GM12878 (cell line): ENCODE results near the gene LSM12. TPM values are rescaled to one million over a fixed set of nuclear protein-coding genes. Genes with fewer than 3 reads are reported as not detected.

ENCODE experiments used
- ATAC-seq: fragments of 200-7000 bp; cut with Tn5 transposase; 3 replicates; pipeline ENCODE4 v1.9.1; 2020; ENCODE audit warnings: mild to moderate bottlenecking, moderate library complexity
- BruUV-seq: library from RNA; stranded (reverse); fragments of 400-500 nt; replicated peaks from 2 replicates; lab custom pipeline; 2021; lab: Mats Ljungman, UMichigan
- CTCF ChIA-PET: fragments of 300-600 bp; sonication (Branson Sonifier 250); formaldehyde crosslinking; extraction: SDS; loops from one replicate; lab custom pipeline; 2021; ENCODE audit warnings: inconsistent platforms; lab: Yijun Ruan, JAX
- POLR2A ChIA-PET: fragments of 350-600 bp; formaldehyde crosslinking; extraction: SDS; loops from one replicate; lab custom pipeline; 2021; ENCODE audit warnings: inconsistent platforms; lab: Charles Lee
- RAD21 ChIA-PET: fragments of 300-600 bp; sonication (Branson Sonifier 250); formaldehyde crosslinking; loops from one replicate; lab custom pipeline; 2023; ENCODE audit warnings: antibody characterized with exemption; ENCODE audit not compliant: unreplicated experiment; lab: Charles Lee
- SMC1A ChIA-PET: fragments of 300-600 bp; sonication (Branson Sonifier 250); formaldehyde crosslinking; loops from one replicate; lab custom pipeline; 2023; ENCODE audit not compliant: unreplicated experiment, uncharacterized antibody; lab: Charles Lee
- DNase-seq: peaks from one replicate; pipeline ENCODE4 v3.0.0-alpha.2; 2011; ENCODE audit warnings: low read depth, low spot score
- FAIRE-seq: peaks from 3 replicates; lab custom pipeline; 2011; peaks lifted over from hg19 to GRCh38; lab: Jason Lieb, UNC
- H2AFZ ChIP-seq: 2 replicates; pipeline ENCODE4 v1.6.0; 2011; ENCODE audit warnings: low read depth, low read length, control low read depth; ENCODE audit not compliant: control insufficient read depth
- H3K27ac ChIP-seq: 2 replicates; pipeline ENCODE4 v1.5.1; 2011; ENCODE audit warnings: control low read depth; ENCODE audit not compliant: control insufficient read depth, insufficient read depth
- H3K27me3 ChIP-seq, 2 experiments: replicated peaks in 1 of 2; 2 replicates each; pipeline versions ENCODE4 v1.6.0 to v1.6.1; 2011; ENCODE audit warnings: low read length in 1 of 2; ENCODE audit not compliant: control insufficient read depth in 2 of 2, insufficient read depth in 2 of 2
- H3K36me3 ChIP-seq, 2 experiments: 2 replicates each; pipeline ENCODE4 v1.5.1; 2011; ENCODE audit warnings: low read length in 1 of 2; ENCODE audit not compliant: control insufficient read depth in 2 of 2, insufficient read depth in 2 of 2
- H3K4me1 ChIP-seq: 2 replicates; pipeline ENCODE4 v1.6.1; 2011; ENCODE audit warnings: mild to moderate bottlenecking, low read length, moderate library complexity, mixed read lengths; ENCODE audit not compliant: control insufficient read depth, insufficient read depth
- H3K4me2 ChIP-seq: 2 replicates; pipeline ENCODE4 v1.6.0; 2011; ENCODE audit warnings: control low read depth; ENCODE audit not compliant: control insufficient read depth, insufficient read depth
- H3K4me3 ChIP-seq: fragments of 200-600 bp; sonication (generic); 2 replicates; pipeline ENCODE4 v1.5.1; 2016
- H3K79me2 ChIP-seq: 2 replicates; pipeline ENCODE4 v1.6.0; 2011; ENCODE audit warnings: low read length; ENCODE audit not compliant: control insufficient read depth, insufficient read depth
- H3K9ac ChIP-seq: 2 replicates; pipeline ENCODE4 v1.8.0; 2011; ENCODE audit warnings: low read length, control low read depth, mixed read lengths; ENCODE audit not compliant: control insufficient read depth, insufficient read depth
- H3K9me3 ChIP-seq: replicated peaks from 3 replicates; pipeline ENCODE4 v1.5.1; 2011; ENCODE audit warnings: mild to moderate bottlenecking, low read length; ENCODE audit not compliant: control insufficient read depth, insufficient read depth
- H4K20me1 ChIP-seq: 2 replicates; pipeline ENCODE4 v1.6.0; 2011; ENCODE audit not compliant: control insufficient read depth, insufficient read depth
- CBX5 ChIP-seq: sonication (generic); IDR thresholded peaks from 2 replicates; pipeline ENCODE4 v1.6.1; 2016; ENCODE audit warnings: low read depth, moderate library complexity, mild to moderate bottlenecking, inconsistent platforms
- RAD21 ChIP-seq: IDR thresholded peaks from 2 replicates; pipeline ENCODE4 v1.6.1; 2011; ENCODE audit warnings: mild to moderate bottlenecking, low read depth, low read length, moderate library complexity; ENCODE audit not compliant: insufficient read depth
- WGBS: methylation state at CpG from one replicate; pipeline ENCODE4 v1.1.6; 2016; ENCODE audit warnings: low lambda C conversion rate; ENCODE audit not compliant: insufficient replicate concordance, insufficient coverage; ENCODE audit errors: missing lambda C conversion rate; 5-methylcytosine and 5-hydroxymethylcytosine counted together
- in situ Hi-C: fragments of 300-500 bp; cut with MboI; formaldehyde crosslinking; loops from 9 replicates; pipeline ENCODE4 v1.14.3; 2018; ENCODE audit warnings: mixed read lengths
- intact Hi-C: fragments of 100-400 bp; cut with micrococcal nuclease; formaldehyde crosslinking; loops from one replicate; pipeline ENCODE4 v1.14.2; 2022; ENCODE audit not compliant: unreplicated experiment
- polyA plus RNA-seq, 11 experiments: library from polyadenylated mRNA; depleted of rRNA in 4 of 11; unstranded in 6 of 11; stranded (reverse) in 5 of 11; fragments of >200 nt; fragmentation: Nextera tagmentation in 4 of 11; fragmentation: Illumina TruSeq in 1 of 11; extraction: Ambion mirVana in 4 of 11; extraction: Trizol in 1 of 11; gene quantifications; 1 replicate in 1 of 11; 2 replicates in 10 of 11; pipeline versions ENCODE4 v1.2.1 to v1.2.3, GENCODE V29; 2011 to 2016; ENCODE audit warnings: inconsistent platforms in 2 of 11, missing spikeins in 2 of 11, low read depth in 1 of 11
- total RNA-seq, 4 experiments: library from RNA; depleted of rRNA in 3 of 4; stranded (reverse); fragments of >200 nt in 3 of 4; fragmentation: Illumina TruSeq in 1 of 4; extraction: Trizol in 1 of 4; gene quantifications; 2 replicates each; pipeline versions ENCODE4 v1.2.1 to v1.2.3, GENCODE V29; 2013 to 2021
- TF ChIP-seq, protein P1 (sequence below), 3 experiments: IDR thresholded peaks in 2 of 3; conservative IDR thresholded peaks in 1 of 3; 2 replicates each; pipeline ENCODE4 v1.5.1; 2011; ENCODE audit warnings: low read depth in 3 of 3, low read length in 3 of 3, mild to moderate bottlenecking in 3 of 3, control low read depth in 2 of 3, moderate library complexity in 2 of 3, inconsistent platforms in 1 of 3, mixed read lengths in 1 of 3; ENCODE audit not compliant: control insufficient read depth in 2 of 3, insufficient read depth in 1 of 3; ENCODE audit errors: extremely low read depth in 1 of 3

Gene LSM12
- total and polyA plus RNA-seq, 10 of the 15 experiments (the other 5 are each of a cell fraction or from before 2014, with no cell fraction given) = 51.1 to 206 (median 70.8) TPM

DNA sequence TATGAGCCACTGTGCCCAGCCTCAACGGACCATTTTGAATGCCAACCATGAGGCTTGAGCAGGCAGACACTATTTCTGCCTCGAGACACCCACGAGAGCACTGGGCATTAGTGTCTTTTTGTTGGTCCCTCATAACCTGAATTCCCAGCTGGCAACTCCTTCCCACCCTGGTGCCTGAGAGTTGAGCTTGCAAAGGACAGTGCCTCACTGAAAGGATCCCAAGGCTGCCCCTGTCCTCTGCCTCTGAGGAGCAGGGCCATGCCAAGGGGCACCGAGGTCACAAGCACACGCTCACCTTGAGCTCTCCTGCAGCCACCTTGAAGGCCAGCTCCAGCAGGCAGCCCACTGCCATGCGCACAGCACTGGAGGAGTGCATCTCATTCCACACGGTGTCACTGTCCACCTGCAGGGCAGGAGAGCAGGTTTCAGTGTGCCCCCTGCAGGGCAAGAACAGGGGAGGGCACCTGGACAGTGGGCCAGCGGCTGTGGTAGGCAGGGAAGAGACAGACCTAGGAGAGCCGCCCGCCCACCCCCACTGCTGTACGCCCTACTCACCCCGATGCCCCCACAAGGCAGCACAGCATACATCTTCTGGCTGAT, 16.9 kb upstream of the LSM12 start:
- ATAC-seq = peak; percentile 64
- ChIA-PET RAD21 (interaction anchor here (0.7 to 1.4 kb wide), 3 partner anchors 11 to 85 kb away, joined by 3 to 6 read pairs (median 3); no protein-coding TSS in a partner anchor), CTCF (interaction anchor here (0.9 to 2.3 kb wide), 8 partner anchors 13 to 140 kb away, joined by 3 to 16 read pairs (median 4); partner anchors contain the start of gene HDAC5), POLR2A (interaction anchor here (0.6 kb wide), 1 partner anchor 493 kb away, joined by 6 read pairs; no protein-coding TSS in a partner anchor), SMC1A (interaction anchor here (0.6 kb wide), 1 partner anchor 133 kb away, joined by 3 read pairs; no protein-coding TSS in a partner anchor)
- Histone ChIP-seq H3K4me1 (no peaks in the 10 kb centered on the region), H4K20me1 (no peaks in the 10 kb centered on the region; the same call in 1 of the 2 replicates), H3K9me3 (no peaks in the 10 kb centered on the region), H3K79me2 (no peaks in the 10 kb centered on the region), H3K9ac (no peak overlapping the region), H3K27ac (no peak overlapping the region), H2AFZ (no peak overlapping the region), H3K36me3 (peaks cover 17 to 39% of the 10 kb centered on the region in 2 experiments; a peak in 3 of 4 replicates), H3K4me3 (no peak overlapping the region), H3K27me3 (no peaks in the 10 kb centered on the region), H3K4me2 (no peak overlapping the region)
- in situ Hi-C loops (no loop called here), intact Hi-C loops (no loop called here)
- no TSS peak for BruUV-seq
- no peak for FAIRE-seq
- no peak for DNase-seq
- 91% methylated on average over 9 of the region's 12 CpGs for WGBS
- TF ChIP-seq, protein P1, sequence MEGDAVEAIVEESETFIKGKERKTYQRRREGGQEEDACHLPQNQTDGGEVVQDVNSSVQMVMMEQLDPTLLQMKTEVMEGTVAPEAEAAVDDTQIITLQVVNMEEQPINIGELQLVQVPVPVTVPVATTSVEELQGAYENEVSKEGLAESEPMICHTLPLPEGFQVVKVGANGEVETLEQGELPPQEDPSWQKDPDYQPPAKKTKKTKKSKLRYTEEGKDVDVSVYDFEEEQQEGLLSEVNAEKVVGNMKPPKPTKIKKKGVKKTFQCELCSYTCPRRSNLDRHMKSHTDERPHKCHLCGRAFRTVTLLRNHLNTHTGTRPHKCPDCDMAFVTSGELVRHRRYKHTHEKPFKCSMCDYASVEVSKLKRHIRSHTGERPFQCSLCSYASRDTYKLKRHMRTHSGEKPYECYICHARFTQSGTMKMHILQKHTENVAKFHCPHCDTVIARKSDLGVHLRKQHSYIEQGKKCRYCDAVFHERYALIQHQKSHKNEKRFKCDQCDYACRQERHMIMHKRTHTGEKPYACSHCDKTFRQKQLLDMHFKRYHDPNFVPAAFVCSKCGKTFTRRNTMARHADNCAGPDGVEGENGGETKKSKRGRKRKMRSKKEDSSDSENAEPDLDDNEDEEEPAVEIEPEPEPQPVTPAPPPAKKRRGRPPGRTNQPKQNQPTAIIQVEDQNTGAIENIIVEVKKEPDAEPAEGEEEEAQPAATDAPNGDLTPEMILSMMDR (IDR thresholded peaks at IDR 0.05 in 2 of 3, conservative IDR thresholded peaks at IDR 0.05 in 1 of 3; ENCODE audit: control insufficient read depth in 2 of 3, extremely low read depth in 1 of 3, insufficient read depth in 1 of 3, low read depth in 3 of 3, low read length in 3 of 3) = peak; percentile 26 to 48 (median 37); a peak in 4 of 6 replicates
- TF ChIP-seq CBX5 = no peak
- peak; percentile 37 for TF ChIP-seq RAD21
